Fibroblast of skin of left biceps (primary cell): ENCODE data around the gene SMIM13.

Source experiments
- DNase-seq, 2 experiments: peaks; one replicate each; pipeline ENCODE4 v3.0.0-alpha.2; 2013; ENCODE audit warnings: low read depth in 2 of 2

Gene SMIM13

DNA sequence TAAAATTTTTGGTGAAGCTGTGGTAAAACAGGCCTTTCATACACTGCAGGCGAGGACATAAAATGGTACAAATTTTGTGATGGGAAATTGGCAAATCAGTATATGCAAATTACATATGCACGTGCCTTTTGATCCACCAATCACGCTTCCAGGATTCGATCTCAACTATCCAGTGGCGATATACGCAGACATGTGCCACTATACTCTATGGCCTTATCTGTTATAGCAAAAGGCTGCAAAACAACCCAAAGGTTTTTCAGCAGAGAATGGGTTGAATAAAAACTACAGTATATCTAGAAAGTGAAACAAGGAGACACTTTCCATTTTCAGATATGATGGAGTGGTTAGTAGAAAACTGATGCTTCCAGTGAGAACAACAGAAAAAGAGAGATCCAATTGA is 59.8 kb downstream of the SMIM13 start:
- DNase-seq: no peak

DNA sequence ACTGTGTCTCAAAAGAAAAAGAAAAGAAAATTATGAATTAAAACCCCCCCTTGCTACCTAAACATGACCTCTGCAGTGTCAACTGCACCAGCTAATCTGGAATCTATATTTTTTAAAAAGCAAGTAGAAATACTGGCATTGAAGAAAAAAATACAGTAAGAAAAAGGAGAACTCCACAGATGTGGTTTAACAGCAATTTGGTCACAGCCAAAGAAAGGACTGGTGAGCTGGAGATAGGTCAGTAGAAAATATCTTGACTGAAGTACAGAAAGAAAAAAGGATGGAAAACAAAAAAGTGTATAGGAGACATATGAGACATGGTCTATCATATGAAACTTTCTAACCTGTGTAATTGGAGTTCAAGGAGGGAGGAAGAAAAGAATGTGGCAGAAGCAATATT is 62.0 kb downstream of the SMIM13 start:
- DNase-seq: no peak

DNA sequence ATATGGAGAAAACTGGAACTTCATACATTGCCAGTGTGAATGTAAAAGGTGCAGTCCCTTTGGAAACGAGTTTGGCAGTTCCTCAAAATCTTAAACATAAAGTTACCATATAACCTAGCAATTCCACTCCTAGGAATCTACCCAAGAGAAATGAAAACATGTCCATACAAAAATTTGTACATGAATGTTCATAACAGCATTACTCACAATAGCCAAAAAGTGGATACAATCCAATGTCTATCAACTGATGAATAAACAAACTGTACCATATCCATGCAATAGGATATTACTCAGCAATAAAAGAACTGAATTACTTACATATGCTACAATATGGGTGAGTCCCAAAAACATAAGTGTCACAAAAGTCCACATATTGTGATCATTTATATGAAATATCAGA is 66.6 kb downstream of the SMIM13 start:
- DNase-seq: no peak

DNA sequence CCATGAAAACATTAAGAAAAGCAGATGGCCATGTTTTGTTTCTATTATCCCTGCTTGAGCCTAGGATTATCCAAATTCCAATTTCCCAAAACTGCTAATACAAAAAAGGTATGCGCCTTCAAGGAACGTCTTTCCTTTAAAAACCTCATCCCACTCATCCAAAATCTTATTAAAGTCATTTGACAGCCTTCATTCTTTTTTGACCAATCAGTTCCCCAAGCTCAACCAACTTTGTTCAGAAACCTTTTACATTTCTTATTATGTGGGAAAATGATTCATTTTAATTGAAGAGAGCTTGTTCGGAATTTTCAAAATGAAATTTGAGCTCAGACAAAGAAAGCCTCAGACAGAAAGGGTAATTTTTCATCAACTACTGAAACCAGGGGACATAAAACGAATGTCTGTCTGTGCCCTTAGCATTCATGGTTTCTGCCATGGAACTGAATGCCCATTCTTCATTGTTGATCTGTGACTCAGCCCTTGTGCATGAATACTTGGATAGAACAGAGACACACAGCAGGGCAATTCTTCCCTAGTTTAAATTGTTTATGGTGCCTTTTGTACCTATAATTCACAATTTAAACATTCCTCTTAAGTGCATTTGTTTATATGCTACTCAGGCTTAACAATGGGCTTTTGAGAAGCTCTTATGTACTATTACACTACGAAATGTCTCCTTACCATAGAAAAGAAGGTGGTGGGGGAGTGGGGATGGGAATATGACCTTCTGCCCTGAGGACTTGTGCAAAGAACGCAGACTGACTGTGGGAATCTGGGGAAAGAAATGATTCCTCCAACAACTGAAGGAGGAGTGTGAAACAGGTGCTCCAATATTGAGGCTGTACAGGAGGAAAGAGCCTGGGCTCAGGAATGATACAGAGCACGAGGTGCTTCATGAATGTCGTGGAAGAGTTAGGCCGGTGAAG is 67.7 kb downstream of the SMIM13 start:
- no peak for DNase-seq

DNA sequence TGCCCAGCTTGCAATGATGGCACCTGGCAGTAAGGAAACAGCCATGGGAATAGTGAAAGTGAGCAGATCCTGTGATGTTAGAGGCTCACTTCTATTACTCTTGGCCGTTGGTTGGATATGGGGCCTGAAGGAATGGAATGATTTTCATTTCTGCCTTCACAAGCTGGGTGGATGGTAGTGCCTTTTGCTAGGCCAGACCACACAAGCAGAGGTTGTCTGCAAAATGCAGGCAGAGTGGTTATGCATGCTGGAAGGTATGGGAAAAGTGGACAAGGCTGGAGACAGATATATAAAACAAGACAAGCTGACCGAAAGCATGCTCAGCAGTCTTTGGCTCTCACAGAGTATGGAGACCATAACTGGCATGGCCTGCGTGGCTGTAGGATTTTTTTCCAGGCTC is 68.6 kb downstream of the SMIM13 start:
- DNase-seq: no peak

DNA sequence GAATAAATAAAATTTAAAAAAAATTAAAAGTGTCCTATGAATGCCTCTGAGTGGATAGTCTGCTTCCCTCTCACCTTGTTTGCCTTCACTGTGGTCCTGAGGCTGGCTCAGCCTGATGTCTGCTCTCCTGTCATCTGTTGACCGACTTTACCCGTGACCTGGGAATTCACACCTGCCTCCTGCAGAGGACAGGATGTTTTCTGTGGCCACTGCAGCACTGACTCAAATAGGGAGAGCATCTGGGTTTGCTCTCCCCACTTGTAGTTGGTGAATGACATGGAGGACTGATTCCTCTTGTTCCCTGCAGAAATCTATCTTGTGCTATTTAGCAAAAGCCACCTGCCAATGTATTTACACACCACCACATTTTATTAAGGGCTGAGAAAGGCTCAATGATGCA is 70.3 kb downstream of the SMIM13 start:
- DNase-seq: no peak

DNA sequence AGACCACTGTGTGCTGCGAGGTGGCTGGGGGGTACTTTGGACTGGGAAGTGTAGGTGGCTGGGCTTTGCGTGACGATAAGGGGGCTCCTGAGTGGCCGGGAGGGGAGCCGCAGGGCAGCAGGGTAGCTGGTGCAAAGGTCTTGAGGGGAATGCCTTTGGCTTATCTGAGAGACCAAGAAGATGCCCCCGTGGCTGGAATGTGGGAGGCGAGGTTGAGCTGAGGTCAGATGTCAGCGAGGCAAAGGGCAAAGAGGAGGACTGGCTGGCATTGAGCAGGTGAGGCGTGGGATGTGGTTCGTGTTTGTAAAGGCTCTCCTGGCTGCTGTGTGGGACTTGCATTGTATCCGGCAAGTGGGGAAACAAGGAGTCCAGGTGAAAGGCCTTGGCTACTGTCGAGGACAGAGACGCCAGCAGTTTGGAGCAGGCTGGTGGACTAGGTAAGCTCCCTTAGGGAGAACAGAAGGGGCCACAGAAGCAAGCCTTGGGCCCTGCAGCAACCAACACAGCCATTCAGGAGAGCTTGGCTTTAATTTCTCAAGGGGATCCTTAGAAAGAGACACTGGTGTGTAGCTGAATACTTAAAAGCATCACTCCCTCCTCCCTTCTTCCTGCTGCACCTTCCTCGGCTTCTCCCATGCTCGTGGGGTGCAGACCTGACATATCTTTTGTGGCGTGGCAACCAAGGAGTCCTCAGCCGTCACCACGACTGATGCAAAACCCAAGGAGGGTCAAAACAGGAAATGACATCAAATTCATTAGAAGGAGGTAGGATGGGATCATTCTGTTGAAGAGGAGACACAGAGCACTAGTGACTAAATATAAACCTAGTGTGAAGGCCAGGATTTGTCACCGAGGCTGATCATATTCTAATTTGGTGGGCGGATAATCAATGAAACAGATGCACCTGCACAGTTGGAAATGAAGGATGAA is 71.3 kb downstream of the SMIM13 start:
- no peak for DNase-seq

DNA sequence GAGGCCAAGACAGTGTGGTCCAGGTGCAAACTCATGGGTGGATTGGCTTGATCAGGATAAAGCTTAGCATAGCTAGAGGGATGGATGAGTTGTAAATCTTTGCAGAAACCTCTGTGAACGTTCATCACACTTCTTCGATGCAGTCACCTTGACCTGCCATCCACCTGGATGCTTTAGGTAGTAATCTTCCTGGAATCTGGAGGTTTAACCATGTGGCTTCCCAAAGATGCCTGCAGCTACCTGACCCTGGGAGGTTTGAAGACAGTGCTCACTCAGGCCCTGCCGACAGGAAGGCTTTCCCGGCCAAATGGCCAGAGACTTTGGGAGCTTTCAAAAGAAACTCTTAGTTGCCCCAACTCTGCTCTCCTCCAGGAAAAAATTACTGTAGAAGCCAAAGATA is 73.3 kb downstream of the SMIM13 start:
- no peak for DNase-seq

DNA sequence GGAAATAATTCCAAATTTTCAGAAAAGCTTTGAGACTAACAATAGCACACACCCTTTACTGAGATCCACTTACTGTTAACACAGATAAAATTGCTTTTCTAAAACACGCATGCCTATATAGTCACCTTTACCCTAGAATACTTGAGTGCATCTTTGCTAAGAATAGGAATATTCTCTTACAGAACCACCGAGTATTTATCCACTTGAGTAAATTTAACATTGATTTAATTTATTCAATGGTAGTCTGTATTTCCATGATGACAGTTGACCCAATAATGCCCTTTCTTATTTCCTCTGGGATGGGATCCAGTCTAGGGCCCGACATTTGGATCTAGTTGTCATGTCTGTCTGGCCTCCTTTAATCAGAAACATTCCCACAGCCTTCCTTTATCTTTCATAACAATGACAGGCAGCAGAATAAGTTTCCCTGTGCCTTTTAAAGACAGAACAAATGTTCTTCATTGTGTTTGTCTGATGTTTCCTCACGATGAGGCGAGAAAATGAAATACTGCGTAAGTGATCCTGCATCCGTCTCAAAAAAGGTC is 74.5 kb downstream of the SMIM13 start:
- DNase-seq: no peak

DNA sequence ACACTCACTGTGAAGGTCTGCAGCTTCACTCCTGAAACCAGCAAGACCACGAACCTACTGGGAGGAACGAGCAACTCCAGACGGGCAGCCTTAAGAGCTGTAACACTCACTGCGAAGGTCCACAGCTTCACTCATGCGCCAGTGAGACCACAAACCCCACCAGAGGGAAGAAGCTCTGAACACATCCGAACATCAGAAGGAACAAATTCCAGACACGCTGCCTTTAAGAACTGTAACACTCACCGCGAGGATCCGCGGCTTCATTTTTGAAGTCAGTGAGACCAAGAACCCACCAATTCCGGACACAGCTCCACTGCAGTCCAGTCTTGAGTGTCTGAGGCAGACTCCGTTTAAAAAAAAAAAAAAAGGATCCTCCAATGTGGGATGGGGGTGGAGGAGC is 78.3 kb downstream of the SMIM13 start:
- no peak for DNase-seq

DNA sequence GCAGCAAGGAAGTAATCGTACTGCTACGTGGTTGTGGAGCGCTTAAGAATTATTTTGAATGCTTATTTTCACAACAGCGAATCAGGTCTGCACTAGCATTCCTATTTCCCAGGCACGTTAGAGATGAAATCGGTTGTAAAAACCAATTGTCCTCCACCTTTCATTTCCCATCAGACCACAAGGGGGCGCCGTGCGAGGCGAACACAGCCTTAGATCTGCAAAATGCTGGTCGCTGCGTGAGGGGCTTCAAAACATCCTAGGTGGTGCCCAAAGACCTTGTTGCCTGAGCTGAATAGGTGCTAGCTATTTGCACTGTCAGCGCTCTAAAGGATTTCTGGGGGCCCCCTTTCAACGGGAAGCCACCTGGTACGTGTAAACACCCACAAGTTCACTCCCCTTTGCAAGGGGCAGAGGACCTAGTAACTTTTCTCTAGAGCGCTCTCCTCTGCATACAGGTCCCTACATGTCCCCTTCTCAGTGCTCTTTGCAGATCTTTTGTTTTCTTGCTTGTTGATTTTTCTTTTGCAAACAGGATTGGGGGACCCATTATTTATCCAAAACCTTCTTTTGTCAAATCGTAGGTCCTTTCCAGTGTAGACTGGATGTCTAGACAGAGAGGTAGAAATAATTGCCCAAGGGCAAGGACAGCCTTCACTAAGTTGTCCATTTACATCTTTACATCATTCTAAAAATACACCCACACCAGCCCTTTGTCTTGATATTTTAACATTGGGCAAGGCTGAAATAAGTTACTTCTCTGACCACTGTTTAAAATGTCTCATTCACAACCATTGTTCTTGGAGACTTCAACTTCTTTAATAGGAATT is 79.1 kb downstream of the SMIM13 start:
- no peak for DNase-seq

DNA sequence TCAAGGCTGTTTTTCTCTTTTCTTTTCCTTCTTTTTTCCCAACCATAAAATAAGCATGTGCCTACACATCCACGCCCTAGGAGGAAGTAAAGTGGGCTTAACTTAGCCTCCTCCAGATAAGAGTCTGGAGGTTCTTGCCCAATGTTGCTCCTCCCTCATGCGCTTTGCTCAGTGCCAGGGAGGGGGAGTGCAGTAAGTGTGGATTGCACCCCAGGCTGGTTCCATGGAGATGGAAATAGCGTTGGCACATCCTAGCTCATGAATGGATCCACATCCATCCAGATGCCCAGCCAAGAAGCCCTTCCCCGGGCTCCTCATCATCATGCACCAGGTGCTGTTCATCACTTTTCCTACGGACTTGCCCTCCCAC is 80.6 kb downstream of the SMIM13 start:
- no peak for DNase-seq

DNA sequence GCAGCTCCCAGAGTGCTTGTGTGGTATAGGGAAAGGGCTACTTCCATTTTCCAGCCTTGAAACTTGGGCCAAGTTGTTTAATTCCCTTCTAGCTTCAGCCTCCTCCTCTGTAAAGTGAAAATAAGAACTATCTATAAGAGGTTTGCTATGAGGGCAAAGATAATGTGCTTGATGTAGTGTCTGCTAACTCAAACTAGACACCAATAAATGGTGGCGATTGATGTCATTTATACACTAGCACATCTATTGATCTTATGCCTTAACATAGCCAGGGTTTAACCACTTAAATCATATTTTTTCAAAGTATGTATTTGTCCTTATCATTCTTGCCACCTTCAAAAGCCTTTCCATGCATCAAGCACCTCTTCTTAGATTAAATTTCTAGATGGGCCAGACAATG is 83.6 kb downstream of the SMIM13 start:
- no peak for DNase-seq

DNA sequence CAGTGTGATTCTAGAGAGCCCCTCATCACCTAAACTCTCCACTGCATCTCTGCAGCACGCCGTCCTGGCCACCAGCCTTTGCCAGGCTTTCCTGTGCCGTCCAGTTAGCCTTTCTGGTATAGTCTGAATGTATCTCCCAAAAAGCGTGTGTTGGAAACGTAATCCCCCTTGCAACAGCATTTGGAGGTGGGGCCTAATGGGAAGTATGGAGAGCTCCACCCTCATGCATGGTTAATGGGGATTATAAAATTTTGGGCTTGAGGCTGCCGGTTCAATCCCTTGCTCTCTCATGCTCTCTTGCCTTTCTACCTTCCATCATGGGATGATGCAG is 85.4 kb downstream of the SMIM13 start:
- no peak for DNase-seq

DNA sequence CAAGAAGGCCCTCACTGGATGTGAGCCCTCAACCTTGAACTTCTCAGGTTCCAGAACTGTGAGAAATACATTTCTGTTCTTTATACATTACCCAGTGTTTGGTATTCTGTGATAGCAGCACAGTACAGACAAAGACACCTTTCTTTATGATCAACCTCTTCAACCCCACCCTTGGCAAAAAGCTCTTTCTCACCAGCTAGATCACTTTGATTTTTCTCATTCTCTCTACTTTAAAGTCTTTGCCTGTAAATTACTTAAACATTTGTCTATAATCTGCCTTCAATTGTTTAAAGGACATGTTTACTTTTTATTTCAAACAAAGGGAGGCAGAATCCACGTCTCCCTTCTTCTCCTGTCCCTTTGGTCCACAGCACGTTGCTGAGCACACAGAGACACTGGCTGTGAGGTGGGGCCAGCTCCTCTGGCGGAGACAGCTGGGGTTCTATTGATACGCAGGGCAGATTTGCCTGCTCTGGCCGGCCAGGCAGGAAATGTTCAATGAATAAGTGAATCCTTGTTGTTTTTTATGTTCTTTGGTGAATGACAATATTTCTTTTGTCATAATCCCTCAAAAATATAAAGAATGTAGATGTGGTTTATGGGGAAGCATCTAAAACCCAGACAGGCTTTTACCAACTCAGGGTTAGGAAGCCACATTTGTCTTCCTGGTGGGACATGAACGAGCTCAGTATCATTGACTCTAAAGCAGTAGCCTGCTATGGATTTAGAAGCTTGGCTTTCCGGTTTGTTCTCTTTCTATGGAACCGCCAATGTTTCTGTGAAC is 86.0 kb downstream of the SMIM13 start:
- no peak for DNase-seq

DNA sequence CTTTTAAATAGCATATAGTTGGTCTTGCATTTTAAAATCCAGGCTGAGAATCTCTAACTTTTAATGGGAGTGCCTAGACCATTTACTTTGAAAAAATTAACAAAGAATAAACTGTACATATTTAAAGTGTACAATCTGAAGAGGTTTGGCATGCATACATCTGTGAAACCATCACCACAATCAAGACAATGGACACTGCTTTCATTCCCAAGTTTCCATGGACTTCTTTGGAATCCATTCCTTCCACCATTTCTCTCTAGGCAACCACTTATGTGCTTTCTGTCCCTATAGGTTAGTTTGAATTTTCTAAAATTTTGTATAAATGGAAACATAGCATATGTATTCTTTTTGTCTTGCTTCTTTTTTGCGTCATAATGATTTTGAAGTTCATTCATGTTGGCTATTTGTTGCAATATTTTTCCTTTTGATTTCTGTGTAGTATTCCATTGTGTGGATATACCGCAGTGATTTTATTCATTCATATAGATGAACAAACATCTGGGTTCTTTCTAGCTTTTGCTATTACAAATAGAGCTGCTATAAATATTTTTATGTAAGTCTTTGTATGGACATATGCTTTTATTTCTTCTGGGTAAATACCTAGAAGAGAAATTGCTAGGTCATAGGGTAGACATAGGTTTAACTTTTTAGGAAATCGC is 88.0 kb downstream of the SMIM13 start:
- no peak for DNase-seq

DNA sequence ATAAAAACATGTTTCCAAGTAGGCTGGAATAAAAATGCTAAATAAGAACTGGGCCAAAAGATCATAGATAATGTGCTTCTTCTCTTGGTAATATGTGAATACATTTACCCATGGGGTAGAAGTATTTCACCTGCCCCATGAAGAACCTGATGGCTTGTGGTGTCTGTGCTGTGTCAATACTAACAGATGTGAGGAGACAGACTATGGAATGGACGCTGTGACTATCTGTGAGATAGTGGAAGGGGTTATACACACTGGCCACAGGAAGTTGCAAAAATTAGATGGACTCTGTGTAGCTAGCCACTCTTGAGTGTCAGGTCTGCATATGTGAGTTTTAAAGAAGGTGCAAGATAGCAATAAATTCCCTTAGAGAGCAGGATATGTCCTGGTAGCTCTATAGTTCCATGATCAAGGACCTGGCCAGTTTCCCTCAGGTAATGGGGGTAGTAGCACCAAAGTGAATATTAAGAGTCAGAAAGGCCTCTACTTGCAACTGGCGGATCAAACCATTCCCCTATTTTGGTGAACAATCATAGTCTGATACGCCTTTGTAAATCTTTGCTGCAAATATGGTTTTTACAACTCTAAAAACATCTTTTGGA is 90.2 kb downstream of the SMIM13 start:
- DNase-seq: no peak

DNA sequence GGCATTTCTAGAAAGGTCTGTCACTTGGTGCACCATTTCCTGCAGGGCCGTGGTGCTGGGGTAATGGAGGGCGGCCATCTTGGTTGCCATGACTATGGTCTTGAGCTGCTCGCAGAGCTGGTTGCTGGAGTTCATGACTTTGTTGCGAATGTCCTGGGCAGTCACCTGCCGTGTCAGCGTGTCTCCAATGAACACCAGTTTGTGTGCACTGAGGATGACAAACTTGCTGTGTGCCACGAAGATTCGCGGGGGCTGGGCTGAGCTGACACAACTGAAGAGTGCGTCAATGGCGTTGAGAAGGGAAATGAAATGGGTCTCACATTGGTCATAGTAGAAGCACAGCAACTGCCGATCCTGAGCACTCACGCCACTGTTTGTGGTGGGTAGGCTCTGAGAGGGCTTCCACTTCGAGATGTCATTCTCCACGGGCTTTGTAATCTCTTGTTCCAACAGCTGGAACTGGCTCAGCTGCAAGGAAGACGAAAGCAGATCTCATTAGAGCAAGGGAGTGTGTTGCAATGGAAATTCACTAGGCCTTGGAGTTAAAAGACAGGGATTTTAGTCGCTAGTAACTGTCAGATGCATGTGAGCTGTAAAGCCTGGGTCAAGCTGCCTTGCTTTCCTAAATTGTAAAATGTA is 91.7 kb downstream of the SMIM13 start:
- DNase-seq: no peak

DNA sequence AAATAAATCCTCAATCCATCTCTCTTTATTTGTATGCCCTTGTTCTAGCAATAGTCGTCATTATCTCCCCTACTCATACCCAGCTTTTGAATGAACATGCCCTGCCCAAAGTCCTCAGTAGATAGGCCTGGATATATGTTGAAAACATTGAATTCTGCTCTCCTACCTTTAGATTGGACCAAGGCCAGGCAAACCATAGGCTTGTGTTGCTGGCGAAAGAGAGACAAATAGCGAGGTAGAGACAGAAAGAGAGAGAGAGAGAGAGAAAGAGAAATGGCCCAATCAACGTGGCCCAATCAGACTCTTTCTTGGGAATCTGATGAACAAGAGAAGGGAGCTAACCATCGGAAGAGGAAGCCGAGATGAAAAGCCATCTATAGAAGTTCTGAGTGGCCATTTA is 93.7 kb downstream of the SMIM13 start:
- no peak for DNase-seq
